Mesenchymal stem cell (in vitro differentiated cells and primary cell): Measurements from ENCODE around the gene PHRF1.
A peak's percentile ranks its signal among the peaks of the same experiment; 100 is the strongest.

Source experiments
- DNase-seq: peaks from one replicate; pipeline ENCODE4 v3.0.0-alpha.2; 2013
- H2AFZ ChIP-seq: one replicate; pipeline ENCODE4 v1.6.1; 2013; ENCODE audit warnings: low read depth, mild to moderate bottlenecking, control low read depth, inconsistent platforms, low read length, moderate library complexity
- H2AK5ac ChIP-seq: 2 replicates; pipeline ENCODE4 v1.6.1; 2013; ENCODE audit warnings: low read length, moderate library complexity, mild to moderate bottlenecking, inconsistent platforms; ENCODE audit not compliant: severe bottlenecking
- H2BK120ac ChIP-seq: one replicate; pipeline ENCODE4 v1.6.1; 2013; ENCODE audit warnings: low read depth, mild to moderate bottlenecking, inconsistent platforms, low read length, moderate library complexity
- H2BK12ac ChIP-seq, 2 experiments: one replicate each; pipeline ENCODE4 v1.6.1; 2013; ENCODE audit warnings: inconsistent platforms in 2 of 2, low read length in 2 of 2, mild to moderate bottlenecking in 2 of 2, moderate library complexity in 2 of 2, control low read depth in 1 of 2
- H2BK15ac ChIP-seq: one replicate; pipeline ENCODE4 v1.6.1; 2013; ENCODE audit warnings: mild to moderate bottlenecking, low read depth, inconsistent platforms; ENCODE audit not compliant: poor library complexity, severe bottlenecking
- H2BK5ac ChIP-seq: 2 replicates; pipeline ENCODE4 v1.6.1; 2013; ENCODE audit warnings: low read depth, mild to moderate bottlenecking, low read length, control low read depth, inconsistent platforms; ENCODE audit not compliant: poor library complexity, severe bottlenecking
- H3K14ac ChIP-seq, 2 experiments: one replicate each; pipeline ENCODE4 v1.6.1; 2013; ENCODE audit warnings: inconsistent platforms in 2 of 2, low read length in 2 of 2, control low read depth in 1 of 2, mild to moderate bottlenecking in 1 of 2, moderate library complexity in 1 of 2
- H3K18ac ChIP-seq, 2 experiments: one replicate each; pipeline ENCODE4 v1.6.1; 2013; ENCODE audit warnings: inconsistent platforms in 2 of 2, low read length in 2 of 2, control low read depth in 1 of 2, low read depth in 1 of 2, mild to moderate bottlenecking in 1 of 2
- H3K23ac ChIP-seq, 2 experiments: one replicate each; pipeline ENCODE4 v1.6.1; 2013; ENCODE audit warnings: inconsistent platforms in 2 of 2, low read length in 2 of 2, mild to moderate bottlenecking in 2 of 2, moderate library complexity in 2 of 2, control low read depth in 1 of 2
- H3K27ac ChIP-seq: 2 replicates; pipeline ENCODE4 v1.5.1; 2013; ENCODE audit warnings: mild to moderate bottlenecking, moderate library complexity, low read length, control low read depth, inconsistent platforms; ENCODE audit not compliant: poor library complexity, severe bottlenecking
- H3K27me3 ChIP-seq, 2 experiments: 2 replicates each; pipeline versions ENCODE4 v1.6.1 to v1.7.0; 2013; ENCODE audit warnings: low read length in 2 of 2, mild to moderate bottlenecking in 2 of 2, moderate library complexity in 2 of 2, control low read depth in 1 of 2, inconsistent platforms in 1 of 2; ENCODE audit not compliant: control insufficient read depth in 1 of 2, insufficient read depth in 1 of 2
- H3K36me3 ChIP-seq, 2 experiments: 2 replicates each; pipeline versions ENCODE4 v1.6.1 to v1.7.0; 2013; ENCODE audit warnings: low read length in 2 of 2, control low read depth in 1 of 2, inconsistent platforms in 1 of 2, low read depth in 1 of 2, mild to moderate bottlenecking in 1 of 2; ENCODE audit not compliant: insufficient read depth in 2 of 2, control insufficient read depth in 1 of 2
- H3K4ac ChIP-seq, 2 experiments: one replicate each; pipeline ENCODE4 v1.6.1; 2013; ENCODE audit warnings: inconsistent platforms in 2 of 2, low read length in 2 of 2, mild to moderate bottlenecking in 2 of 2, moderate library complexity in 2 of 2, control low read depth in 1 of 2, low read depth in 1 of 2
- H3K4me1 ChIP-seq: 2 replicates; pipeline ENCODE4 v1.6.1; 2013; ENCODE audit warnings: low read depth, low read length, control low read depth; ENCODE audit not compliant: control insufficient read depth, insufficient read depth
- H3K4me2 ChIP-seq: 2 replicates; pipeline ENCODE4 v1.6.1; 2013; ENCODE audit warnings: low read length, mild to moderate bottlenecking, inconsistent platforms; ENCODE audit not compliant: poor library complexity, severe bottlenecking
- H3K4me3 ChIP-seq, 2 experiments: 2 replicates each; pipeline versions ENCODE4 v1.5.1 to v1.7.0; 2013; ENCODE audit warnings: low read length in 2 of 2, mild to moderate bottlenecking in 2 of 2, control low read depth in 1 of 2, low read depth in 1 of 2; ENCODE audit not compliant: insufficient read depth in 1 of 2
- H3K79me1 ChIP-seq: replicated peaks from 2 replicates; pipeline ENCODE4 v1.6.1; 2013; ENCODE audit warnings: mild to moderate bottlenecking, control low read depth, low read length, inconsistent platforms; ENCODE audit not compliant: poor library complexity, severe bottlenecking
- H3K9ac ChIP-seq: 2 replicates; pipeline ENCODE4 v1.7.0; 2013; ENCODE audit warnings: mild to moderate bottlenecking, low read length, moderate library complexity
- H3K9me3 ChIP-seq: 2 replicates; pipeline ENCODE4 v1.7.0; 2013; ENCODE audit warnings: mild to moderate bottlenecking, low read length; ENCODE audit not compliant: control insufficient read depth
- H4K8ac ChIP-seq: one replicate; pipeline ENCODE4 v1.6.1; 2013; ENCODE audit warnings: inconsistent platforms, mild to moderate bottlenecking, low read length, moderate library complexity
- H4K91ac ChIP-seq: one replicate; pipeline ENCODE4 v1.6.1; 2013; ENCODE audit warnings: mild to moderate bottlenecking, low read length, inconsistent platforms
- WGBS: methylation state at CpG from one replicate; pipeline ENCODE4 v1.1.7; 2013; ENCODE audit warnings: mixed read lengths; 5-methylcytosine and 5-hydroxymethylcytosine counted together

PHRF1 gene

GRCh38 chr11:529728-530411 lies 46.4 kb upstream of the PHRF1 start:
- H2BK120ac ChIP-seq: no peak overlapping the region
- H2BK12ac ChIP-seq: no peak overlapping the region
- H3K4me3 ChIP-seq: no peak overlapping the region
- H3K4me1 ChIP-seq: peaks cover 16% of the 10 kb centered on the region
- no peak overlapping the region for H3K27ac ChIP-seq
- H3K4ac ChIP-seq: no peak overlapping the region
- H2AFZ ChIP-seq: no peak overlapping the region
- 92% methylated on average over 18 of the region's 18 CpGs for WGBS
- H2BK15ac ChIP-seq: no peak overlapping the region
- no peak overlapping the region for H3K9ac ChIP-seq
- no peak overlapping the region for H3K23ac ChIP-seq
- no peak overlapping the region for H4K8ac ChIP-seq
- H3K14ac ChIP-seq: no peak overlapping the region
- no peak for DNase-seq
- no peak overlapping the region for H2AK5ac ChIP-seq
- H4K91ac ChIP-seq: no peak overlapping the region
- no peaks in the 10 kb centered on the region for H3K27me3 ChIP-seq
- H3K18ac ChIP-seq: no peak overlapping the region
- H3K36me3 ChIP-seq: peaks cover 27 to 50% of the 10 kb centered on the region in 2 experiments
- H3K79me1 ChIP-seq: peaks cover 12% of the 10 kb centered on the region
- H3K4me2 ChIP-seq: no peak overlapping the region
- no peak overlapping the region for H2BK5ac ChIP-seq
- no peaks in the 10 kb centered on the region for H3K9me3 ChIP-seq

DNA sequence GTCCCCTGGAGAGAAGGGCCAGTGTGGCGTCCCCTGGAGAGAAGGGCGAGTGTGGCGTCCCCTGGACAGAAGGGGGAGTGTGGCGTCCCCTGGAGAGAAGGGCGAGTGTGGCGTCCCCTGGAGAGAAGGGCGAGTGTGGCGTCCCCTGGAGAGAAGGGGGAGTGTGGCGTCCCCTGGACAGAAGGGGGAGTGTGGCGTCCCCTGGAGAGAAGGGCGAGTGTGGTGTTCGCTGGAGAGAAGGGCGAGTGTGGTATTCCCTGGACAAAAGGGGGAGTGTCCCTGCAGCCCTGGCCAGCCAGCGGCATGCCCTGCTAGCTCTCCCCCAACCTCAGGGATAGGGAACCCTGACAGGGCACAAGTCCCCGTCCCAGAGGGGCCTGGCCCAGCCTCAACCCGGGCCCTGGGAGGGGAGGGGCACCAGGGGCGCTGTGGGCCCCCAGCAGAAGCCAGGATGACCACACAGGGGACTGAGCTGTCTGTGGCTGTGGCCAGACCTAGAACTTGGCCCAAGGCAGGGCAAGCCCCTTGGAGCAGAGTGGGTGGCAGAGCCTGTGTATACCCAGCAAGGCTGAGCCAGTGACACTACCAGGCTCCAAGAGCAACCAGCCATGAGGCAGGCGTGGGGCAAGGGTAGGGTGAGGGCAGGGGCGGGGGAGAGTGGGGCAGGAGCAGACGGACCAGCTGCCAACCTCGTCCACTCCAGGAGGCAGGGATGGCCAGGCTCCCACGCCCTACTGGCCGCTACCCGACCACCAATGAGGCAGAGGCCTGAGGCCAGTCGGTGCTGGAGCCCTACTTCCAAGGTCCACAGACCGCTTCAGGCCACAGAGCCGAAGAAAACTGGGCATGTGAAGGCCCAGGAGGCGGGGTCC lies 45.1 kb upstream of the PHRF1 start:
- Histone ChIP-seq H3K27me3 (no peaks in the 10 kb centered on the region), H3K27ac (no peak overlapping the region), H3K4me3 (no peak overlapping the region), H2BK5ac (no peak overlapping the region), H2BK15ac (no peak overlapping the region), H3K23ac (no peak overlapping the region), H3K9ac (no peak overlapping the region), H4K8ac (no peak overlapping the region), H4K91ac (no peak overlapping the region), H2BK12ac (no peak overlapping the region), H2BK120ac (no peak overlapping the region), H2AFZ (no peak overlapping the region), H3K36me3 (peaks cover 27 to 50% of the 10 kb centered on the region in 2 experiments), H3K79me1 (peaks cover 12% of the 10 kb centered on the region), H2AK5ac (no peak overlapping the region), H3K18ac (no peak overlapping the region), H3K14ac (no peak overlapping the region), H3K4me2 (no peak overlapping the region), H3K4me1 (peaks cover 19% of the 10 kb centered on the region), H3K9me3 (no peaks in the 10 kb centered on the region), H3K4ac (no peak overlapping the region)
- 92% methylated on average over 28 of the region's 28 CpGs for WGBS
- no peak for DNase-seq

DNA sequence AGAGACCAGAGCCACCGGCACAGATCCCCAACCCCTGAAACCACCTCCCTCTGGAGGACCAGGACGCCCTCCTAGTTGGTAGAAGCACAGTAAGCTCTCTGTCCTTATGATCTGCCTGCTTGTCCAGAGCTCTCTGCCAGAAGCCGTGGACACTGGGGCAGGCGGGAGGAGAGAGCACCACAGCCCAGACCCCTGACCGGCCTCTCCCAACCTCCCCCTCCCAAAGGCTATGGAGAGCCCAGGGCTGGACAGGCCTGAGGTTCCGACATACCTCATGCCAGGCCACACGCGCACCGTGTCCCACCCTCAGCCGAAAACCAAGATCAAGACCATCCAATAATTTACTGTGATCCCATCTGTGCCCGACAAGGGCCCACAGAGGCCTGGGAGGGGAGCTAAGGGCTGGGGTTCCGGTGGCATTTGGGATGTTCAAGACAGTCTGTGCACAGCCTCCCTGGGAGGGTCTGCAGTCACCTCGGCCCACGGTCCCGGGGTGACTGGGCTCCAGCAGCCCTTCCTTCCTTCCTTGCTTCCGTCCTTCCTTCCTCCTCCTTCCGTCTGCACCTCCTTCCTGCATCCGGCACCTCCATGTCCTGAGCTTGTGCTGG lies 44.2 kb upstream of the PHRF1 start:
- Histone ChIP-seq H2BK12ac (peak overlapping the region in 1 of 2 experiments; percentile 29), H2AK5ac (no peak overlapping the region), H4K8ac (no peak overlapping the region), H3K27me3 (peaks cover 0 to 1% of the 10 kb centered on the region in 2 experiments), H3K9ac (no peak overlapping the region), H3K9me3 (no peaks in the 10 kb centered on the region), H3K23ac (peak overlapping the region in 1 of 2 experiments; percentile 16), H2BK120ac (no peak overlapping the region), H3K4ac (no peak overlapping the region), H4K91ac (no peak overlapping the region), H3K79me1 (peaks cover 12% of the 10 kb centered on the region), H3K18ac (no peak overlapping the region), H3K14ac (no peak overlapping the region), H2BK15ac (no peak overlapping the region), H3K4me2 (no peak overlapping the region), H3K4me3 (no peak overlapping the region), H3K36me3 (peaks cover 27 to 50% of the 10 kb centered on the region in 2 experiments), H2AFZ (no peak overlapping the region), H2BK5ac (no peak overlapping the region), H3K4me1 (peaks cover 25% of the 10 kb centered on the region), H3K27ac (no peak overlapping the region)
- no peak for DNase-seq
- WGBS: 95% methylated on average over 13 of the region's 18 CpGs

DNA sequence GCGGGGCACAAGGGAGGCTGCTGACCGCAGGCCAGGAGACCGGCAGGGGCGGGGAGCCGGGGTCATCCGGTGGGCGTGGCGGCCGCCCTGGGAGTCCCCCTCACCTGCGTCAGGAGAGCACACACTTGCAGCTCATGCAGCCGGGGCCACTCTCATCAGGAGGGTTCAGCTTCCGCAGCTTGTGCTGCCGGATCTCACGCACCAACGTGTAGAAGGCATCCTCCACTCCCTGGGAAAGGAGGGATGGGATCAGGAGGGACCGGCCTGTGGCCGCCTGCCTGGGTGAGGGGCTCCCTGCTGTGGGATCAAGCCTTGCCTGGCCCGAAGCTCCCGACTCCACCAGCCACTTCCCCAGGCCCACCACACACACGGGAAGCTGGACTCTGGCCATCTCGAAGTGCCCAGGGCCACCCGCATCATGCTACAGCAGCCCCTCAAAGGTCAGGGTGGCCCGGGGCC lies 43.7 kb upstream of the PHRF1 start:
- no peak overlapping the region for H3K4me3 ChIP-seq
- H4K8ac ChIP-seq: no peak overlapping the region
- DNase-seq: no peak
- H3K4me2 ChIP-seq: no peak overlapping the region
- peaks cover 0 to 6% of the 10 kb centered on the region in 2 experiments for H3K27me3 ChIP-seq
- peaks cover 31% of the 10 kb centered on the region for H3K4me1 ChIP-seq
- no peak overlapping the region for H3K4ac ChIP-seq
- no peak overlapping the region for H3K23ac ChIP-seq
- no peak overlapping the region for H2BK15ac ChIP-seq
- no peak overlapping the region for H2BK120ac ChIP-seq
- no peaks in the 10 kb centered on the region for H3K9me3 ChIP-seq
- H3K14ac ChIP-seq: no peak overlapping the region
- H2BK5ac ChIP-seq: no peak overlapping the region
- H4K91ac ChIP-seq: peak overlapping the region; percentile 3
- 97% methylated on average over 22 of the region's 23 CpGs for WGBS
- H2AFZ ChIP-seq: no peak overlapping the region
- H3K18ac ChIP-seq: no peak overlapping the region
- peaks cover 27 to 50% of the 10 kb centered on the region in 2 experiments for H3K36me3 ChIP-seq
- H3K79me1 ChIP-seq: peaks cover 12% of the 10 kb centered on the region
- H2BK12ac ChIP-seq: no peak overlapping the region
- H2AK5ac ChIP-seq: no peak overlapping the region
- no peak overlapping the region for H3K27ac ChIP-seq
- no peak overlapping the region for H3K9ac ChIP-seq
